HG03457 (cell line): Measurements from ENCODE around the gene PDE8A.
"Not testable (repeated sequence)": the region's sequence is repeated elsewhere in the genome, so short reads cannot be mapped to it uniquely, and the experiment has no call there.

Experiments used
- ATAC-seq: cut with Tn5 transposase; IDR thresholded peaks from one replicate; pipeline ENCODE4 v1.9.1; 2021; ENCODE audit warnings: moderate number of reproducible peaks; ENCODE audit not compliant: unreplicated experiment

The PDE8A gene

GRCh38 chr15:85008474-85009260 lies 27.0 kb downstream of the PDE8A start:
- ATAC-seq = no peak

- no peak for ATAC-seq
Measured at GRCh38 chr15:85009435-85009834, 27.8 kb downstream of the PDE8A start.

- no peak for ATAC-seq
Measured at GRCh38 chr15:85010071-85010385, 28.4 kb downstream of the PDE8A start.

- ATAC-seq = no peak
Measured at GRCh38 chr15:85010386-85011159, 28.9 kb downstream of the PDE8A start.

GRCh38 chr15:85011160-85011571 lies 29.5 kb downstream of the PDE8A start:
- no peak for ATAC-seq

GRCh38 chr15:85011724-85012123 lies 30.1 kb downstream of the PDE8A start:
- not testable (repeated sequence) for ATAC-seq

- ATAC-seq = no peak
Measured at GRCh38 chr15:85013785-85014184, 32.1 kb downstream of the PDE8A start.

GRCh38 chr15:85014932-85015331 lies 33.3 kb downstream of the PDE8A start:
- ATAC-seq = no peak

- ATAC-seq = no peak
Measured at GRCh38 chr15:85016275-85016674, 34.6 kb downstream of the PDE8A start.

GRCh38 chr15:85019815-85020590 lies 38.3 kb downstream of the PDE8A start:
- peak; percentile 60 for ATAC-seq

- ATAC-seq = no peak
Measured at GRCh38 chr15:85021409-85021808, 39.8 kb downstream of the PDE8A start.

- ATAC-seq = no peak
Measured at GRCh38 chr15:85022860-85023403, 41.3 kb downstream of the PDE8A start.

GRCh38 chr15:85024003-85024402 lies 42.3 kb downstream of the PDE8A start:
- no peak for ATAC-seq

GRCh38 chr15:85024509-85025336 lies 43.1 kb downstream of the PDE8A start:
- ATAC-seq = no peak

- no peak for ATAC-seq
Measured at GRCh38 chr15:85025516-85026251, 44.0 kb downstream of the PDE8A start.

GRCh38 chr15:85026304-85027032 lies 44.8 kb downstream of the PDE8A start:
- no peak for ATAC-seq

GRCh38 chr15:85027033-85027380 lies 45.4 kb downstream of the PDE8A start:
- ATAC-seq = no peak

- ATAC-seq = no peak
Measured at GRCh38 chr15:85027421-85027820, 45.8 kb downstream of the PDE8A start.

GRCh38 chr15:85028416-85028815 lies 46.8 kb downstream of the PDE8A start:
- ATAC-seq = no peak
